Omental fat pad (tissue), 4 donors: ENCODE measurements around the gene TIMD4. TPM values are rescaled to one million over a fixed set of nuclear protein-coding genes. Genes with fewer than 3 reads are reported as not detected.

Experiments
- ATAC-seq: fragments of 150-250 bp; one replicate; pipeline ENCODE4 v1.9.1; 2016; ENCODE audit warnings: mild to moderate bottlenecking, moderate library complexity; ENCODE audit not compliant: low FRiP score
- DNase-seq: peaks from one replicate; pipeline ENCODE4 v3.0.0-alpha.2; 2019; ENCODE audit warnings: low spot score
- total RNA-seq, 4 donors: library from RNA; depleted of rRNA; stranded (reverse); fragments of >200 nt; gene quantifications; one replicate each; pipeline ENCODE4 v1.1.0, GENCODE V29; 2016
- TF ChIP-seq, protein P1 (sequence below), 3 donors: fragments of 450-650 bp; IDR thresholded peaks; one replicate each; pipeline ENCODE4 v1.5.1; 2016 to 2017; ENCODE audit warnings: antibody characterized with exemption in 3 of 3, mild to moderate bottlenecking in 3 of 3, moderate library complexity in 2 of 3

TIMD4 gene
- total RNA-seq = 1 to 10 TPM in 3 of 4 donors, under 1 TPM in 1; 0.96 to 6.0 (median 1.2) TPM

DNA sequence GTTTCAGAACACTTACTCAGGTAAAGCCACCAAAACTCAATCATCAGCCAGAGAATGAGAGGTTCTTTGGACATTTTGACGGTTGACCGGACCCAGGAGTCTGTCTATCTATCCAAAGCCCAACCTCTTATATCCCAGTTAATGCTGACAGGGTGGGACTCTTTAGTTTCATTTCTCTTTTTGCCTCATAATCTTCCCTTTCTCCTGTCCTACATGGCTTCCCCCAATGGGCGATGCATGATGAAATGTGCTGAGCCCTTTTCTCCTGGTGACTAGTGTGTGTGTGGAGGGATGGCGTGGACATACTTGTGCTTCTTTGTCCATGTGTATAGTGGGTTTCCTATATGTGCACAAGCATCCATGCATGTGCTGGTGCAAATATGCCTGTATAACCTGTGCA, at the start of gene TIMD4:
TSS of gene TIMD4 (minus strand) at position 102 of the 400 bp plus-strand sequence. CDS start at position 74, 28 bp downstream.
- TF ChIP-seq, protein P1, sequence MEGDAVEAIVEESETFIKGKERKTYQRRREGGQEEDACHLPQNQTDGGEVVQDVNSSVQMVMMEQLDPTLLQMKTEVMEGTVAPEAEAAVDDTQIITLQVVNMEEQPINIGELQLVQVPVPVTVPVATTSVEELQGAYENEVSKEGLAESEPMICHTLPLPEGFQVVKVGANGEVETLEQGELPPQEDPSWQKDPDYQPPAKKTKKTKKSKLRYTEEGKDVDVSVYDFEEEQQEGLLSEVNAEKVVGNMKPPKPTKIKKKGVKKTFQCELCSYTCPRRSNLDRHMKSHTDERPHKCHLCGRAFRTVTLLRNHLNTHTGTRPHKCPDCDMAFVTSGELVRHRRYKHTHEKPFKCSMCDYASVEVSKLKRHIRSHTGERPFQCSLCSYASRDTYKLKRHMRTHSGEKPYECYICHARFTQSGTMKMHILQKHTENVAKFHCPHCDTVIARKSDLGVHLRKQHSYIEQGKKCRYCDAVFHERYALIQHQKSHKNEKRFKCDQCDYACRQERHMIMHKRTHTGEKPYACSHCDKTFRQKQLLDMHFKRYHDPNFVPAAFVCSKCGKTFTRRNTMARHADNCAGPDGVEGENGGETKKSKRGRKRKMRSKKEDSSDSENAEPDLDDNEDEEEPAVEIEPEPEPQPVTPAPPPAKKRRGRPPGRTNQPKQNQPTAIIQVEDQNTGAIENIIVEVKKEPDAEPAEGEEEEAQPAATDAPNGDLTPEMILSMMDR (IDR thresholded peaks at IDR 0.05) = no peak
- no peak for ATAC-seq
- DNase-seq = no peak

DNA sequence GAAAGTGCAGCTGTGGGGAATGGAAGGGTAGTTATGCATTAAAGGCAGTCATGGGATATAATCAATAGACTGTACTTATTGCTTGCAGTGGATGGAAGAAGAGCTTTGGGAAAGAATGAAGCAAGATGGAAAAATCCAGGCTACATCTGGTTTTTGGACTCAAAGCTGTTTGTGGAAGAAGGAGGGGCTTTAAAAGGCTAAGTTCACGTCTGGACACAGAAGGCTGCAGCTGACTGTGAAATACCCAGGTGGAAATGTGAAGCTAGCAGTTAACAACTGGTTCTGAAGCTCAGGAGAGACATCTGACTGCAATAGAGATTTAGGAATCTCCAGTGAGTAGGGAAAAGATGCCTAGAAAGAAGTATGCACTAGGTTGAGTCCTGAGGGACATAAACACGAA, 43.2 kb upstream of the TIMD4 start:
- TF ChIP-seq, protein P1 (IDR thresholded peaks at IDR 0.05) = no peak
- ATAC-seq (no peak), DNase-seq (no peak)

DNA sequence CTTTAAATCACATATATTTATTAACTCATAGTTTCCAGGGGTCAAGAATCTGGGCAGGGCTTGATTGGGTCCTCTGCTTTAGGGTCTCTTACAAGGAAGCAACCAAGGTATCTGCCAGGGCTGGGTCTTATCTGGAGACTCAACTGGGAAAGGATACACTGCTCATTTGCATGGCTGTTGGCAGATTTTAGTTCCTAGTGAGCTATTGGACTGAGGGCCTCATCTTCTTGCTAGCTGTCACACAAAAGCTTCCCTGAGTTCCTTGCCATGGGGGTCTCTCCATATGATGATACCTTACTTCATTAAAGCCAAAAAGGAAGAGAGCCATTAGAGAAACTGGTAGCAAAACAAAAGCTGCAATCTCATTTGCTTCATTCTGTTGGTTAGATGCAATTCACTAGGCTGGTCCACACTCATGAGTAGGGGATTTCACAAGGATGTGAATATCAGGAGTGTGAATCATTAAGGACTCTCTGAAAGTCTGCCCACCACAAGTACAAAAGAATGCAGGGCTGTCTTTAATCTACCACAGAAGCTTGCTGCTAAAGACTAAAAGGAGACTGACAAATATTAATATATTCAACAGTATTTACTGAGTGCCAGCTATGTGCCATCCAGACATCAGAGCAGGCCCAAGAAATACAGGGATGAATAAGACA, 42.0 kb upstream of the TIMD4 start:
- DNase-seq (no peak), ATAC-seq (no peak)
- TF ChIP-seq, protein P1 (IDR thresholded peaks at IDR 0.05) = no peak

DNA sequence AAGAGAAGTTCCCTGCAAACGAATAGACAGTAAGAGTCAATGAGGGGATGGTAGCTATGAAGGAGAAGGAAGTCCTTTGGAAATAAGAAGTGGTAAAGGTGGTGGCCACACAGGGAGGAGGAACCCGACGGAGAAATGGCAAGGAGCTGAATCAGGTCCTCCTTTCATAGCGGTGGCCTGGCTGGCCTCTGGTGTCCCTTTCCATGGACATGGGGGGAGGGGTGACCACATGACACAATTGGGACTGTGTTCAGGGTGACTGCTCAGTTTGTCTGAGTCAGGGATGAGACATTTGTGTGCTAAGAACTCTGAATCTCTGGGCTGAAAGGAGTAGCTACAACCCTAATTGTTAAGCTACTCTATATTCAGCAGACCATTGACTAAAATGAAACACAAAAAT, 28.7 kb upstream of the TIMD4 start:
- DNase-seq (no peak), ATAC-seq (no peak)
- TF ChIP-seq, protein P1 (IDR thresholded peaks at IDR 0.05) = no peak

DNA sequence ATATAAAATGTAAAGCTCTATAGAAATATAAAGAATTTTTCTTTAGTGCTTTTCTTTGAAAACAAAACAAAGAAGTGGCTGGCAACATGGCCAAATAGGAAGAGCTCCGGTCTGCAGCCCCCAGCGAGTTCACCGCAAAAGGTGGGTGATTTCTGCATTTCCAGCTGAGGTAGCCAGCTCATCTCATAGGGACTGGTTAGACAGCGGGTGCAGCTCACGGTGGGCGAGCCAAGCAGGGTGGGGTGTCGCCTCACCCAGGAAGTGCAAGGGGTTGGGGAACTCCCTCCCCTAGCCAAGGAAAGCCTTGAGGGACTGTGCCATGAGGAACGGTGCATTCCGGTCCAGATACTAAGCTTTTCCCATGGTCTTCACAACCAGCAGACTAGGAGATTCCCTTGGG, 21.0 kb upstream of the TIMD4 start:
- ATAC-seq (no peak), DNase-seq (no peak)
- TF ChIP-seq, protein P1 (IDR thresholded peaks at IDR 0.05) = no peak

DNA sequence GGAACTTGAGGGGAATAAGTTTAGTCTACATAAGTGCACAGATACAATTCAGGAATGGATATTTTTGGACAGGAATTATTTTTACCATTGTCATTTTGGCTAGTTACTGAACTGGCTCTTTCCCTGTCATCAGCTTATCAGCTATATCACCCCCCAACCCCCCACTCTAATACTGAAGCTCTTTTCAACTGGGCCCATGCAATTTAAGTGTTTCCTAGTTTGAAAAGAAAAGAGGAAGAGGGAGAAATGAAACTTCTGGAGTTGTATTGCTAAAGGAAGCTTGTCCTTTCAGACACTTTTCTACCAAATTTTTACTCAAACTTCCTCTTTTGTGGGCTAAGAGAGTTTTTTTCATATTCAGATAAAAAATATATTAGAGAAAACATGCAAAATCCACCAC, 18.5 kb upstream of the TIMD4 start:
- ATAC-seq (no peak), DNase-seq (no peak)
- TF ChIP-seq, protein P1 (IDR thresholded peaks at IDR 0.05) = no peak

DNA sequence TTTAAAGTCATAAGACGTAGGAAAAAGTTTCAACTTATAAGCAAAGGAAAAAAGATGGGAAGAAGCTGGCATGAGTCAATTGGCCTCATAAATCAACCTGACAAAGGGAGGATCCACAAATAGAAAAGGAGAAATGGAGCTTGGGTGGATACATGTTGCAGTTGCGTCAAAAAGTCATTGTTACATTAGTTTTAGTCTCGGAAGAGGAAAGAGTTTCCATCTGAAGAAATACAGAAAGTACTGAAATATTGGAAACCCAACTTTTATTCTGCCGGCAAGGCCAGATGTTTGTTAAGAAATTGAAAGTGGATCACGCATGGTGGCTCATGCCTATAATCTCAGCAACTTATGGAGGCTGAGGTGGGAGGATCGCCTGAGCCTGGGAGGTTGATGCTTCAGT, 11.3 kb upstream of the TIMD4 start:
- ATAC-seq (no peak), DNase-seq (no peak)
- TF ChIP-seq, protein P1 (IDR thresholded peaks at IDR 0.05) = no peak
